GM13977 (cell line): ENCODE measurements around the gene KDSR.

Source experiments
- DNase-seq: peaks from one replicate; pipeline ENCODE4 v3.0.0; 2012; ENCODE audit warnings: low spot score
- in situ Hi-C: fragments of 300-500 bp; cut with MboI; formaldehyde crosslinking; loops from one replicate; pipeline ENCODE4 v1.12.0; 2022; ENCODE audit warnings: low sequenced_read_pairs, low pct_unique_long_range_greater_than_20kb, mixed read lengths, inconsistent platforms; ENCODE audit not compliant: unreplicated experiment
- TF ChIP-seq, protein P1 (sequence below): IDR thresholded peaks from 2 replicates; pipeline ENCODE4 v1.5.1; 2012; ENCODE audit warnings: mild to moderate bottlenecking, control low read depth; ENCODE audit not compliant: insufficient read depth; ENCODE audit errors: extremely low read depth, missing control alignments

Gene KDSR

DNA sequence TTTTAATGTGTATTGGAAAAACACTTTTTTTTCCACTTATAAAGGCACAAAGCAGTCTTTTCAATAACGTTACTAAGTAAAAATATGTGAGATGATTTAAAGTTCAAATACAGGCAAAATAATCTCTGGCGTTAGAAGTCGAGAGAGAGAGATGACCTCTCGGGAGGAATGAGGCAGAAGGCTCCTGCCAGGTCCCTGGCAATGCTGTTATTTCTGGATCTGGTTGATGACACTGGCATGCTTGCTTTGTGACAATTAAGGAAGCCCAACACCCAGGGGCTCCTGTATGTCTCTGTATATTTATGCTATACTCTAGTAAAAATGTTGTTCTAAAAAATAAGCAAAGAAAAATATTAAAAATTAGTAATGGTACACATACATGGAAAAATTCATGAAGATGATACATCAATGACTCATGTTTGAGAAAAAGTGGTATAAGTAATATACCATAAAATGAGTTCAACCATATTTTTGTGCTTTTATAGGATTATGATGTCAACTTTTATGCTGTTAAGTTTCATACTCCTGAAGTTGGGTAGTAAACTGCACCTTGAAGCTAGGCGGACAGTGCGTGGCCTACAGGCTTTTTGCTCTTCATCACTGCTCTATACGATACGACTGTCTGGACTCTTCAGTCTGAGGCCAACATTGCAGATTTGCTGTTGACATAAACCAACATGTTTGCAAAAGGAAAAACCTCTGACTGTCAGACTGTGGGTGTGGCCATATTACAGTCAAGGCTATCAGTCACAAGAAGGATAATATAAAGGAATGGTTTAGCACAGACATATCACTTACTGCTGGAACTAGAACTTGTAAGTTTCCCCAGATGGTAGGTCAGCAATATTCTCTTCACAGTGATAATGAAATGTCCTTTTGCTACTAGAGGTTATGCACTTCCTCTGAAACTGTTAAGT is 35.5 kb upstream of the KDSR start:
- TF ChIP-seq, protein P1, sequence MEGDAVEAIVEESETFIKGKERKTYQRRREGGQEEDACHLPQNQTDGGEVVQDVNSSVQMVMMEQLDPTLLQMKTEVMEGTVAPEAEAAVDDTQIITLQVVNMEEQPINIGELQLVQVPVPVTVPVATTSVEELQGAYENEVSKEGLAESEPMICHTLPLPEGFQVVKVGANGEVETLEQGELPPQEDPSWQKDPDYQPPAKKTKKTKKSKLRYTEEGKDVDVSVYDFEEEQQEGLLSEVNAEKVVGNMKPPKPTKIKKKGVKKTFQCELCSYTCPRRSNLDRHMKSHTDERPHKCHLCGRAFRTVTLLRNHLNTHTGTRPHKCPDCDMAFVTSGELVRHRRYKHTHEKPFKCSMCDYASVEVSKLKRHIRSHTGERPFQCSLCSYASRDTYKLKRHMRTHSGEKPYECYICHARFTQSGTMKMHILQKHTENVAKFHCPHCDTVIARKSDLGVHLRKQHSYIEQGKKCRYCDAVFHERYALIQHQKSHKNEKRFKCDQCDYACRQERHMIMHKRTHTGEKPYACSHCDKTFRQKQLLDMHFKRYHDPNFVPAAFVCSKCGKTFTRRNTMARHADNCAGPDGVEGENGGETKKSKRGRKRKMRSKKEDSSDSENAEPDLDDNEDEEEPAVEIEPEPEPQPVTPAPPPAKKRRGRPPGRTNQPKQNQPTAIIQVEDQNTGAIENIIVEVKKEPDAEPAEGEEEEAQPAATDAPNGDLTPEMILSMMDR = no peak
- in situ Hi-C loops = no loop called here
- no peak for DNase-seq

DNA sequence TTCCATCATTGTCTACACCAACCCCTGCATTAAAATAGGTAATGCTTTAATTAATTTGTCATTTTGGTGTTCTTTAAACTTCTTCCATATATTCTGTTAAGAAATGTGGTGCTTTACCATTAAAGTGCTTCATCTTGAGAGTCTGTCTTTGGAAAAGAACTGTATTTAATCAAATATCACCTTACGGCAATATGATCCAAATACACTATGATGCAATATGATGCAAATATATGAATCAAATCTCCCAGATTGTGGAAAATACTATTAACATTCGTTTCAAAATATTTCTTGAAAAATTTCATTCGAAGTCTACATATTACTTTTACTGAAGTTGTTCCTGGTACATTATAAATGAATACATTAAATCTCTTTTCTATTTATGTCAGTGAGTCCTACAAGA is 32.3 kb upstream of the KDSR start:
- TF ChIP-seq, protein P1 = no peak
- DNase-seq = no peak
- in situ Hi-C loops = no loop called here

DNA sequence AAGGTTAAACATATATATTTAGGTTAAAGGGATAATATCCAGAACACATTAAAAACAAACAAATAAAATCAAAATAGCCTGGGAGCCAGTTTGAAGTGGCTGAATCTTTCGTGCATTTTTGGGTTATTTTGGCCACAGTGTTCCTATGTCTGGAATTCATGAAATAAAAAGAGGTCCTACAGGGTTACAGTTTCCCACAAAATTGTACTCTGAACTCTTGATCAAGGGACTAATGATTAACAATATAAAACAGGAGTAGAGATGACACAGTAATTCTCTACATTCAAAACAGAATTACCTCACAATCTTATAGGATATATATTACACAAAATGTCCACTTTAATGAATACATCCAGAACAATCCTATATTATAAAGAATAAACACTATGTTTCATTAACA is 30.3 kb upstream of the KDSR start:
- TF ChIP-seq, protein P1 = no peak
- in situ Hi-C loops = no loop called here
- DNase-seq = no peak

DNA sequence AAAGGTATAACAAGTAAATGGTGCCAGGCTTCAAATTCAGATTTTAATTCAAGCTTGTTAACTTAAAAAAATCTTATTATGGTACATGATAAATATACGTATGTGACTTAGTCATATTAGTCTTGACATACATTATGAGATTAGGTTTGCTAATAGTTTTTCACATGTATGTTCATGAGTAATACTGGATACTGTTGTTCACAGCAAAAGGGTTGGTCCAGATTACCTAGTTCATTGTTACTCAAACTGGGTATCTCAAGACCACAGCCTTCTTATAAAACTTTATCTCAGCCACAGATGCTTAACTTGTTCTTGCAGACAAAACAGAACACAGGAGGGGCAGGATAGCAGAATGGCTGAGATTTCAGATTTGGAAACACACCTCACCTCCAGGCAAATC is 28.5 kb upstream of the KDSR start:
- no peak for DNase-seq
- TF ChIP-seq, protein P1 = no peak
- in situ Hi-C loops = no loop called here

DNA sequence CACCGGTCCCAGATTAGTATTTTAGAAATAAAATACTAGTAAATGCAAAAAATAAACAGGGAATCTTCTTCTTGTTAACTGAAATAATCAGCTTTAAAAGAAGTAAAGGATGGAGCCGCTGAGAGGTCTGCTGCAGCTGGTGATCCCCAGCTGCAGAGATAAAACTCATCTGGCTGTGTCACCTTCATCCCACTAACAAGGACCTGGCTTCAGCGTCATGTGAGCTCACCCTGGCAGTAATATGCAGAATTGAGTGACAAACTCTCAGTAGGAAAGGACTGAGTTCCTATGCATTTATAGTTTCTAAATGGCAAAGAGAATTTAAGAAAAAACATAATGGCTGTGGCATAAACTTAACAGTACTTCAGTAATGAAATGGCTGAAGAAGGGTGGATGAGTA is 27.9 kb upstream of the KDSR start:
- TF ChIP-seq, protein P1 = no peak
- in situ Hi-C loops = no loop called here
- DNase-seq = no peak

DNA sequence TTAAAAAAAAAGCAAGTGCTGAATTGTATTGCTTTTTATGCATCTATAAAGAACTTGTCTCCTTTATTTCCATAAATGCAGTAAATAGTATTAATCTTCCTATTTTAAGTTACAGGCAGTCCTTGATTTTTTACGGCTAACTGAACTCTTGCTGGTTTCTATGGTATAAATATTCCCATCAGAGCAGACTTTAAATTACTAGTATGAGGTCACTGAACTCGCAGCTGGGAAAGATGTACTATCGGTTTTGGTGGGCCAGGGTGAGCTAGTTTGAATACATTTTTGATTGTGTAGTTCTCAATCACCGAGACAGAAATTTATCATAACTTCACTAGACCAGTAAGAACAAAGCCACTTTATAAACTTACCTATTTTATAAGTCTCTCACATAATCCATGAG is 20.9 kb upstream of the KDSR start:
- TF ChIP-seq, protein P1 = no peak
- in situ Hi-C loops = no loop called here
- DNase-seq = no peak
